Measurements from ENCODE around the gene C1orf50.
"Not testable (repeated sequence)": the region's sequence is repeated elsewhere in the genome, so short reads cannot be mapped to it uniquely, and the experiment has no call there.

Gene C1orf50

GRCh38 chr1:42750041-42750440 lies 17.0 kb upstream of the C1orf50 start:
- H3K27me3 ChIP-seq (replicated peaks; ENCODE audit: control insufficient read depth, insufficient read depth, low read length), result no peaks in the 10 kb centered on the region
- H3K36me3 ChIP-seq (ENCODE audit: control insufficient read depth, insufficient read depth, low read length, severe bottlenecking), result peaks cover 70% of the 10 kb centered on the region
- no peak for DNase-seq (ENCODE audit: low read depth)
- H3K4me1 ChIP-seq (ENCODE audit: control insufficient read depth, insufficient read depth, low read length), result peaks cover 25% of the 10 kb centered on the region
- no peak overlapping the region for H3K4me3 ChIP-seq (ENCODE audit: low read length)
- no peak overlapping the region for H3K9ac ChIP-seq (ENCODE audit: low read length)
- H3K9me3 ChIP-seq (ENCODE audit: control insufficient read depth, low read length), result no peaks in the 10 kb centered on the region

- H3K4me3 ChIP-seq (ENCODE audit: low read length); H3K9me3 ChIP-seq (ENCODE audit: control insufficient read depth, low read length); H3K9ac ChIP-seq (ENCODE audit: low read length); H3K27me3 ChIP-seq (replicated peaks; ENCODE audit: control insufficient read depth, insufficient read depth, low read length); DNase-seq (ENCODE audit: low read depth): not testable (repeated sequence)
- H3K4me1 ChIP-seq (ENCODE audit: control insufficient read depth, insufficient read depth, low read length), result peaks cover 25% of the 10 kb centered on the region
- H3K36me3 ChIP-seq (ENCODE audit: control insufficient read depth, insufficient read depth, low read length, severe bottlenecking), result peaks cover 75% of the 10 kb centered on the region
Measured at GRCh38 chr1:42751511-42752070, 15.5 kb upstream of the C1orf50 start.

- Histone ChIP-seq H3K4me1 (ENCODE audit: control insufficient read depth, insufficient read depth, low read length) (peaks cover 25% of the 10 kb centered on the region), H3K9me3 (ENCODE audit: control insufficient read depth, low read length) (no peaks in the 10 kb centered on the region), H3K36me3 (ENCODE audit: control insufficient read depth, insufficient read depth, low read length, severe bottlenecking) (peaks cover 76% of the 10 kb centered on the region), H3K27me3 (replicated peaks; ENCODE audit: control insufficient read depth, insufficient read depth, low read length) (no peaks in the 10 kb centered on the region), H3K4me3 (ENCODE audit: low read length) (no peak overlapping the region), H3K9ac (ENCODE audit: low read length) (no peak overlapping the region)
- no peak for DNase-seq (ENCODE audit: low read depth)
Measured at GRCh38 chr1:42752284-42752683, 14.8 kb upstream of the C1orf50 start.

- peak overlapping the region; percentile 4 for H3K4me3 ChIP-seq (ENCODE audit: low read length)
- H3K9me3 ChIP-seq (ENCODE audit: control insufficient read depth, low read length), result no peaks in the 10 kb centered on the region
- no peaks in the 10 kb centered on the region for H3K27me3 ChIP-seq (replicated peaks; ENCODE audit: control insufficient read depth, insufficient read depth, low read length)
- H3K36me3 ChIP-seq (ENCODE audit: control insufficient read depth, insufficient read depth, low read length, severe bottlenecking), result peaks cover 76% of the 10 kb centered on the region
- peak; percentile 61 for DNase-seq (ENCODE audit: low read depth)
- peaks cover 24% of the 10 kb centered on the region for H3K4me1 ChIP-seq (ENCODE audit: control insufficient read depth, insufficient read depth, low read length)
- H3K9ac ChIP-seq (ENCODE audit: low read length), result no peak overlapping the region
Measured at GRCh38 chr1:42753070-42753469, 14.0 kb upstream of the C1orf50 start.

- no peak overlapping the region for H3K4me3 ChIP-seq (ENCODE audit: low read length)
- H3K4me1 ChIP-seq (ENCODE audit: control insufficient read depth, insufficient read depth, low read length), result peaks cover 9% of the 10 kb centered on the region
- peaks cover 79% of the 10 kb centered on the region for H3K36me3 ChIP-seq (ENCODE audit: control insufficient read depth, insufficient read depth, low read length, severe bottlenecking)
- peak; percentile 79 for DNase-seq (ENCODE audit: low read depth)
- no peaks in the 10 kb centered on the region for H3K9me3 ChIP-seq (ENCODE audit: control insufficient read depth, low read length)
- no peaks in the 10 kb centered on the region for H3K27me3 ChIP-seq (replicated peaks; ENCODE audit: control insufficient read depth, insufficient read depth, low read length)
- no peak overlapping the region for H3K9ac ChIP-seq (ENCODE audit: low read length)
Measured at GRCh38 chr1:42756956-42757891, 9.8 kb upstream of the C1orf50 start.

- Histone ChIP-seq H3K4me3 (ENCODE audit: low read length) (no peak overlapping the region), H3K9me3 (ENCODE audit: control insufficient read depth, low read length) (no peaks in the 10 kb centered on the region), H3K36me3 (ENCODE audit: control insufficient read depth, insufficient read depth, low read length, severe bottlenecking) (peaks cover 76% of the 10 kb centered on the region), H3K27me3 (replicated peaks; ENCODE audit: control insufficient read depth, insufficient read depth, low read length) (no peaks in the 10 kb centered on the region), H3K4me1 (ENCODE audit: control insufficient read depth, insufficient read depth, low read length) (peaks cover 9% of the 10 kb centered on the region), H3K9ac (ENCODE audit: low read length) (no peak overlapping the region)
- DNase-seq (ENCODE audit: low read depth), result no peak
Measured at GRCh38 chr1:42757892-42758275, 9.2 kb upstream of the C1orf50 start.

GRCh38 chr1:42758641-42759040 lies 8.4 kb upstream of the C1orf50 start:
- no peaks in the 10 kb centered on the region for H3K9me3 ChIP-seq (ENCODE audit: control insufficient read depth, low read length)
- no peak for DNase-seq (ENCODE audit: low read depth)
- no peaks in the 10 kb centered on the region for H3K27me3 ChIP-seq (replicated peaks; ENCODE audit: control insufficient read depth, insufficient read depth, low read length)
- H3K36me3 ChIP-seq (ENCODE audit: control insufficient read depth, insufficient read depth, low read length, severe bottlenecking), result peaks cover 76% of the 10 kb centered on the region
- H3K4me1 ChIP-seq (ENCODE audit: control insufficient read depth, insufficient read depth, low read length), result peaks cover 4% of the 10 kb centered on the region
- no peak overlapping the region for H3K4me3 ChIP-seq (ENCODE audit: low read length)
- H3K9ac ChIP-seq (ENCODE audit: low read length), result no peak overlapping the region

- Histone ChIP-seq H3K9ac (ENCODE audit: low read length) (no peak overlapping the region), H3K27me3 (replicated peaks; ENCODE audit: control insufficient read depth, insufficient read depth, low read length) (no peaks in the 10 kb centered on the region), H3K9me3 (ENCODE audit: control insufficient read depth, low read length) (no peaks in the 10 kb centered on the region), H3K4me3 (ENCODE audit: low read length) (no peak overlapping the region), H3K36me3 (ENCODE audit: control insufficient read depth, insufficient read depth, low read length, severe bottlenecking) (peaks cover 72% of the 10 kb centered on the region), H3K4me1 (ENCODE audit: control insufficient read depth, insufficient read depth, low read length) (peaks cover under 1% of the 10 kb centered on the region)
- DNase-seq (ENCODE audit: low read depth), result no peak
Measured at GRCh38 chr1:42759114-42759513, 7.9 kb upstream of the C1orf50 start.

GRCh38 chr1:42761567-42761966 lies 5.5 kb upstream of the C1orf50 start:
- no peaks in the 10 kb centered on the region for H3K9me3 ChIP-seq (ENCODE audit: control insufficient read depth, low read length)
- H3K9ac ChIP-seq (ENCODE audit: low read length), result no peak overlapping the region
- H3K27me3 ChIP-seq (replicated peaks; ENCODE audit: control insufficient read depth, insufficient read depth, low read length), result no peaks in the 10 kb centered on the region
- peaks cover 48% of the 10 kb centered on the region for H3K36me3 ChIP-seq (ENCODE audit: control insufficient read depth, insufficient read depth, low read length, severe bottlenecking)
- no peak overlapping the region for H3K4me3 ChIP-seq (ENCODE audit: low read length)
- DNase-seq (ENCODE audit: low read depth), result no peak
- H3K4me1 ChIP-seq (ENCODE audit: control insufficient read depth, insufficient read depth, low read length), result peaks cover 9% of the 10 kb centered on the region

GRCh38 chr1:42762269-42762668 lies 4.8 kb upstream of the C1orf50 start:
- Histone ChIP-seq H3K4me3 (ENCODE audit: low read length) (no peak overlapping the region), H3K4me1 (ENCODE audit: control insufficient read depth, insufficient read depth, low read length) (peaks cover 9% of the 10 kb centered on the region), H3K9ac (ENCODE audit: low read length) (no peak overlapping the region), H3K27me3 (replicated peaks; ENCODE audit: control insufficient read depth, insufficient read depth, low read length) (no peaks in the 10 kb centered on the region), H3K36me3 (ENCODE audit: control insufficient read depth, insufficient read depth, low read length, severe bottlenecking) (peaks cover 42% of the 10 kb centered on the region), H3K9me3 (ENCODE audit: control insufficient read depth, low read length) (no peaks in the 10 kb centered on the region)
- DNase-seq (ENCODE audit: low read depth), result no peak

- DNase-seq (ENCODE audit: low read depth), result peak; percentile 51
- Histone ChIP-seq H3K36me3 (ENCODE audit: control insufficient read depth, insufficient read depth, low read length, severe bottlenecking) (peaks cover 14% of the 10 kb centered on the region), H3K9ac (ENCODE audit: low read length) (peak overlapping the region; percentile 96), H3K27me3 (replicated peaks; ENCODE audit: control insufficient read depth, insufficient read depth, low read length) (no peaks in the 10 kb centered on the region), H3K4me1 (ENCODE audit: control insufficient read depth, insufficient read depth, low read length) (peaks cover 16% of the 10 kb centered on the region), H3K4me3 (ENCODE audit: low read length) (peak overlapping the region; percentile 88), H3K9me3 (ENCODE audit: control insufficient read depth, low read length) (no peaks in the 10 kb centered on the region)
Measured at GRCh38 chr1:42765269-42765668, 1.8 kb upstream of the C1orf50 start.
